Measurements from ENCODE around the gene PTPN1.

Gene PTPN1

GRCh38 chr20:50541606-50542041 is 31.4 kb downstream of the PTPN1 start:
- Histone ChIP-seq H3K4me3 (ENCODE audit: low read length in 2 of 2) (no peak overlapping the region), H3K9ac (ENCODE audit: low read depth in 1 of 2, low read length in 2 of 2) (no peak overlapping the region), H3K27ac (ENCODE audit: low read depth in 2 of 2, low read length in 2 of 2) (peak overlapping the region in 1 of 2 donors; percentile 25), H3K9me3 (ENCODE audit: control insufficient read depth in 2 of 2, low read length in 2 of 2) (no peaks in the 10 kb centered on the region), H3K4me1 (ENCODE audit: control insufficient read depth in 2 of 2, insufficient read depth in 2 of 2, low read length in 2 of 2) (peaks cover 15 to 17% of the 10 kb centered on the region in 2 donors), H3K27me3 (ENCODE audit: control insufficient read depth in 2 of 2, insufficient read depth in 2 of 2, low read length in 2 of 2) (no peaks in the 10 kb centered on the region), H3K36me3 (ENCODE audit: control insufficient read depth in 2 of 2, insufficient read depth in 2 of 2, low read length in 2 of 2) (no peaks in the 10 kb centered on the region)

DNA sequence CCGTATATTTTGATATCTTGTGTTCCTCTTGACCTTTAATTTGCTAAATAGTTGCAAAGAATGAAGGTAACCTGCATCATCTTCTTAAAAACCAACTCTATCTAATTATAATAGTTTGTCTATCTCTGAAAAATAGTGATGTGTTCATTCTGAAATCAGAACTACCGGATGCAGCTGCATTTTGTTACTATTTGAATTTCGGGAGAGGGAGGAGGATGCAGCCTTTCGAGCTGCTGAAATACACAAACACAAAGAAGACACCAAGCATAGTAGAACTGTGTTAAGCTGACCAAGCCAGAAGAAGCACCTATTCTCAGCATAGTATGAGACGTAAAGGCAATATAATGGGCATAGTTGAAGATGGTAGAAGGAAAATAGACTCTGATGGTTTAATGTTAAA is 33.1 kb downstream of the PTPN1 start:
- Histone ChIP-seq H3K4me1 (ENCODE audit: control insufficient read depth in 2 of 2, insufficient read depth in 2 of 2, low read length in 2 of 2) (peaks cover 5 to 9% of the 10 kb centered on the region in 2 donors), H3K4me3 (ENCODE audit: low read length in 2 of 2) (no peak overlapping the region), H3K27ac (ENCODE audit: low read depth in 2 of 2, low read length in 2 of 2) (no peak overlapping the region), H3K36me3 (ENCODE audit: control insufficient read depth in 2 of 2, insufficient read depth in 2 of 2, low read length in 2 of 2) (no peaks in the 10 kb centered on the region), H3K9ac (ENCODE audit: low read depth in 1 of 2, low read length in 2 of 2) (no peak overlapping the region), H3K9me3 (ENCODE audit: control insufficient read depth in 2 of 2, low read length in 2 of 2) (no peaks in the 10 kb centered on the region), H3K27me3 (ENCODE audit: control insufficient read depth in 2 of 2, insufficient read depth in 2 of 2, low read length in 2 of 2) (no peaks in the 10 kb centered on the region)

- Histone ChIP-seq H3K36me3 (ENCODE audit: control insufficient read depth in 2 of 2, insufficient read depth in 2 of 2, low read length in 2 of 2) (peaks cover 0 to 4% of the 10 kb centered on the region in 2 donors), H3K9me3 (ENCODE audit: control insufficient read depth in 2 of 2, low read length in 2 of 2) (no peaks in the 10 kb centered on the region), H3K9ac (ENCODE audit: low read depth in 1 of 2, low read length in 2 of 2) (no peak overlapping the region), H3K27ac (ENCODE audit: low read depth in 2 of 2, low read length in 2 of 2) (no peak overlapping the region), H3K27me3 (ENCODE audit: control insufficient read depth in 2 of 2, insufficient read depth in 2 of 2, low read length in 2 of 2) (no peaks in the 10 kb centered on the region), H3K4me1 (ENCODE audit: control insufficient read depth in 2 of 2, insufficient read depth in 2 of 2, low read length in 2 of 2) (peaks cover 4 to 11% of the 10 kb centered on the region in 2 donors), H3K4me3 (ENCODE audit: low read length in 2 of 2) (no peak overlapping the region)
Measured at GRCh38 chr20:50545126-50545525, 34.9 kb downstream of the PTPN1 start.

- Histone ChIP-seq H3K27ac (ENCODE audit: low read depth in 2 of 2, low read length in 2 of 2) (peak overlapping the region in 1 of 2 donors; percentile 10), H3K9me3 (ENCODE audit: control insufficient read depth in 2 of 2, low read length in 2 of 2) (no peaks in the 10 kb centered on the region), H3K36me3 (ENCODE audit: control insufficient read depth in 2 of 2, insufficient read depth in 2 of 2, low read length in 2 of 2) (peaks cover 2 to 4% of the 10 kb centered on the region in 2 donors), H3K27me3 (ENCODE audit: control insufficient read depth in 2 of 2, insufficient read depth in 2 of 2, low read length in 2 of 2) (no peaks in the 10 kb centered on the region), H3K4me1 (ENCODE audit: control insufficient read depth in 2 of 2, insufficient read depth in 2 of 2, low read length in 2 of 2) (peaks cover 0 to 6% of the 10 kb centered on the region in 2 donors), H3K9ac (ENCODE audit: low read depth in 1 of 2, low read length in 2 of 2) (no peak overlapping the region), H3K4me3 (ENCODE audit: low read length in 2 of 2) (peak overlapping the region in 1 of 2 donors; percentile 23)
Measured at GRCh38 chr20:50546729-50547314, 36.6 kb downstream of the PTPN1 start.

- no peak overlapping the region for H3K27ac ChIP-seq (ENCODE audit: low read depth in 2 of 2, low read length in 2 of 2)
- H3K9ac ChIP-seq (ENCODE audit: low read depth in 1 of 2, low read length in 2 of 2), result no peak overlapping the region
- H3K4me1 ChIP-seq (ENCODE audit: control insufficient read depth in 2 of 2, insufficient read depth in 2 of 2, low read length in 2 of 2), result peaks cover 0 to 6% of the 10 kb centered on the region in 2 donors
- no peaks in the 10 kb centered on the region for H3K27me3 ChIP-seq (ENCODE audit: control insufficient read depth in 2 of 2, insufficient read depth in 2 of 2, low read length in 2 of 2)
- peaks cover 2 to 4% of the 10 kb centered on the region in 2 donors for H3K36me3 ChIP-seq (ENCODE audit: control insufficient read depth in 2 of 2, insufficient read depth in 2 of 2, low read length in 2 of 2)
- H3K9me3 ChIP-seq (ENCODE audit: control insufficient read depth in 2 of 2, low read length in 2 of 2), result no peaks in the 10 kb centered on the region
- H3K4me3 ChIP-seq (ENCODE audit: low read length in 2 of 2), result no peak overlapping the region
Measured at GRCh38 chr20:50547964-50548363, 37.8 kb downstream of the PTPN1 start.

- no peak overlapping the region for H3K9ac ChIP-seq (ENCODE audit: low read depth in 1 of 2, low read length in 2 of 2)
- H3K27me3 ChIP-seq (ENCODE audit: control insufficient read depth in 2 of 2, insufficient read depth in 2 of 2, low read length in 2 of 2), result no peaks in the 10 kb centered on the region
- no peaks in the 10 kb centered on the region for H3K9me3 ChIP-seq (ENCODE audit: control insufficient read depth in 2 of 2, low read length in 2 of 2)
- H3K4me1 ChIP-seq (ENCODE audit: control insufficient read depth in 2 of 2, insufficient read depth in 2 of 2, low read length in 2 of 2), result peaks cover 0 to 6% of the 10 kb centered on the region in 2 donors
- H3K36me3 ChIP-seq (ENCODE audit: control insufficient read depth in 2 of 2, insufficient read depth in 2 of 2, low read length in 2 of 2), result peaks cover 2 to 4% of the 10 kb centered on the region in 2 donors
- no peak overlapping the region for H3K27ac ChIP-seq (ENCODE audit: low read depth in 2 of 2, low read length in 2 of 2)
- no peak overlapping the region for H3K4me3 ChIP-seq (ENCODE audit: low read length in 2 of 2)
Measured at GRCh38 chr20:50548396-50548795, 38.2 kb downstream of the PTPN1 start.

DNA sequence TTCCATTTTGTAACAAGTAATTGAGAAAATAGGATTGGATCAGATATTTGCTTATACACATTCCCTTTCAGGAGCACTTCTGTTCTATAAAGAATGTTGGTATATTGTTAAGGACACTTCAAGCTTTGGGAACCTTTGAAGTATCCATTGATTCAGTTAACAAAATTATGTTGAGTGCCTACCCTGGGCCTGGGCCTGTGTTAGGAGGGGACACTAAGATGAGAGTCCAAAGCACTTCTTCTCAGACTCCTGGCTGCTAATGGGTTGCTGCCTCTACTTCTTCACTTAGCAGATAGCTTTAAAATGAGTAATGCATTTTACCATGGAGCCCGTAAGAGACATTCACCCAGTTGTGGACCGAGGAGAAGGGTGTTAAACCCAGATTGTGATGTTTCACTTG is 40.3 kb downstream of the PTPN1 start:
- Histone ChIP-seq H3K9me3 (ENCODE audit: control insufficient read depth in 2 of 2, low read length in 2 of 2) (no peaks in the 10 kb centered on the region), H3K4me1 (ENCODE audit: control insufficient read depth in 2 of 2, insufficient read depth in 2 of 2, low read length in 2 of 2) (peaks cover 0 to 6% of the 10 kb centered on the region in 2 donors), H3K9ac (ENCODE audit: low read depth in 1 of 2, low read length in 2 of 2) (no peak overlapping the region), H3K27ac (ENCODE audit: low read depth in 2 of 2, low read length in 2 of 2) (no peak overlapping the region), H3K36me3 (ENCODE audit: control insufficient read depth in 2 of 2, insufficient read depth in 2 of 2, low read length in 2 of 2) (peaks cover 4% of the 10 kb centered on the region in 2 donors), H3K4me3 (ENCODE audit: low read length in 2 of 2) (no peak overlapping the region), H3K27me3 (ENCODE audit: control insufficient read depth in 2 of 2, insufficient read depth in 2 of 2, low read length in 2 of 2) (no peaks in the 10 kb centered on the region)

DNA sequence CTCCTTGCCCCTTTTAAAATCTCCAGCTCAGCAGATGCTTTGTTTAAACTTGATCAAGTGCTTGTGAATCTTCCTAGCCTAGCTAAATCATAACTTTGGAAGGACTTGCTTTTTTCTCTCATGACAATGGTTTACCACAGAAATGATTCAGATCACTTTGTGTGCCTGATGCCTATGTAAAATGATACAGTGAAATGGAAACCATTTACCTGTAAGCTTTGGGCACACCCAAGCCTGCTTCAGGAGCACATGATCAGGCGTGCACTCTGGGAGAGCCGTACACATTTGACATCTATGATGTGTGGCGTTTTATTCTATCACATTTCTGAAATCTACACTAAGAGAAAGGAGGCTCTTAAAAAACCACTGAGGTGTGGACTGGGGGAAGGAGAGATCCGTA is 41.1 kb downstream of the PTPN1 start:
- peaks cover 0 to 6% of the 10 kb centered on the region in 2 donors for H3K4me1 ChIP-seq (ENCODE audit: control insufficient read depth in 2 of 2, insufficient read depth in 2 of 2, low read length in 2 of 2)
- H3K27ac ChIP-seq (ENCODE audit: low read depth in 2 of 2, low read length in 2 of 2), result no peak overlapping the region
- no peak overlapping the region for H3K9ac ChIP-seq (ENCODE audit: low read depth in 1 of 2, low read length in 2 of 2)
- H3K27me3 ChIP-seq (ENCODE audit: control insufficient read depth in 2 of 2, insufficient read depth in 2 of 2, low read length in 2 of 2), result no peaks in the 10 kb centered on the region
- peaks cover 4% of the 10 kb centered on the region in 2 donors for H3K36me3 ChIP-seq (ENCODE audit: control insufficient read depth in 2 of 2, insufficient read depth in 2 of 2, low read length in 2 of 2)
- H3K9me3 ChIP-seq (ENCODE audit: control insufficient read depth in 2 of 2, low read length in 2 of 2), result no peaks in the 10 kb centered on the region
- H3K4me3 ChIP-seq (ENCODE audit: low read length in 2 of 2), result no peak overlapping the region

GRCh38 chr20:50552979-50553378 is 42.8 kb downstream of the PTPN1 start:
- Histone ChIP-seq H3K36me3 (ENCODE audit: control insufficient read depth in 2 of 2, insufficient read depth in 2 of 2, low read length in 2 of 2) (peaks cover 4 to 6% of the 10 kb centered on the region in 2 donors), H3K27ac (ENCODE audit: low read depth in 2 of 2, low read length in 2 of 2) (no peak overlapping the region), H3K9ac (ENCODE audit: low read depth in 1 of 2, low read length in 2 of 2) (no peak overlapping the region), H3K9me3 (ENCODE audit: control insufficient read depth in 2 of 2, low read length in 2 of 2) (no peaks in the 10 kb centered on the region), H3K4me1 (ENCODE audit: control insufficient read depth in 2 of 2, insufficient read depth in 2 of 2, low read length in 2 of 2) (peaks cover 0 to 6% of the 10 kb centered on the region in 2 donors), H3K4me3 (ENCODE audit: low read length in 2 of 2) (no peak overlapping the region), H3K27me3 (ENCODE audit: control insufficient read depth in 2 of 2, insufficient read depth in 2 of 2, low read length in 2 of 2) (no peaks in the 10 kb centered on the region)

DNA sequence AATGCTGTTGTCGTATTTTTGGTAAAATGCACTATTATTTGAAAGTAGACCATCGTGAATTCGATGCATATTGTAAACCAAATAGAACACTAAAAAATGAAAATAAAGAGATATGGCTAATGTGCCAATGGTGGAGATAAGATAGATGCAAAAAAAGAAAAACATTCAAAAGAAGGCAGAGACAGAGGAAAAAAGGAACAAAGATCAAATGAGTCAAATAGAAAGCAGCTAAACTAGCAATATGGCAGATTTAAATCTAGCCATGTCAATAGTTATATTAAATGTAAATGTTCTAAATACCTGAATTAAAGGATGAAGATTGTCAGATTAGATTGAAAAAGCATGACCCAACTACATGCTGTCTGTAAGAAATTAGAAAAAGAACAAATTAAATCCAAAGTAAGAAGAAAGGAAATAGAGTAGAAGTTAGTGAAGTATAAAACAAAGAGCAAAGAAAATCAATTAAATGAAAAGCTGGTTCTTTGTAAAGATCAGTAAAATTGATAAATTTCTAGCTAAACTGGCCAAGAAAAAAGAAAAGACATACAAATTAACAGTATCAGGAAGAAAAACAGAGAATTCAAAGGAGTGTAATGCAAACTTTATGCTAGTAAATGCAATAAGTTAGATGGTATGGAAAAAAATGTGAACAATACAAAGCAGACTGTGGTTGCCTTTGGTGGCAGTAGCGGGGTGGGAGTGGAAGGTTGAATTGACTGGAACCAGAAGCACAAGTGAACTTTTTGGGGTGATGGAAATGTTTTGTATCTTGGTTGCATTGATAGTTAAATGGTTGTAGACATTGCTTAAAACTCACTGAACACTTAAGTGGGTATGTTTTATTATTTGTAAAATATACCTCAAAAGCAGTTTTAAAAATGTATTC is 44.8 kb downstream of the PTPN1 start:
- Histone ChIP-seq H3K9ac (ENCODE audit: low read depth in 1 of 2, low read length in 2 of 2) (no peak overlapping the region), H3K4me3 (ENCODE audit: low read length in 2 of 2) (no peak overlapping the region), H3K4me1 (ENCODE audit: control insufficient read depth in 2 of 2, insufficient read depth in 2 of 2, low read length in 2 of 2) (peaks cover 0 to 4% of the 10 kb centered on the region in 2 donors), H3K9me3 (ENCODE audit: control insufficient read depth in 2 of 2, low read length in 2 of 2) (no peaks in the 10 kb centered on the region), H3K36me3 (ENCODE audit: control insufficient read depth in 2 of 2, insufficient read depth in 2 of 2, low read length in 2 of 2) (peaks cover 3 to 4% of the 10 kb centered on the region in 2 donors), H3K27ac (ENCODE audit: low read depth in 2 of 2, low read length in 2 of 2) (no peak overlapping the region), H3K27me3 (ENCODE audit: control insufficient read depth in 2 of 2, insufficient read depth in 2 of 2, low read length in 2 of 2) (no peaks in the 10 kb centered on the region)

All from mucosa of rectum (tissue), 2 donors.